VCaP (cell line): ENCODE data around the gene PPARG.

Source experiments
- H3K27ac ChIP-seq: fragments of 450-650 bp; 2 replicates; pipeline ENCODE4 v1.5.1; 2017
- TF ChIP-seq, protein P1 (sequence below): fragments of 450-650 bp; conservative IDR thresholded peaks from 2 replicates; pipeline ENCODE4 v1.5.1; 2017; ENCODE audit warnings: mild to moderate bottlenecking, moderate library complexity

PPARG gene

DNA sequence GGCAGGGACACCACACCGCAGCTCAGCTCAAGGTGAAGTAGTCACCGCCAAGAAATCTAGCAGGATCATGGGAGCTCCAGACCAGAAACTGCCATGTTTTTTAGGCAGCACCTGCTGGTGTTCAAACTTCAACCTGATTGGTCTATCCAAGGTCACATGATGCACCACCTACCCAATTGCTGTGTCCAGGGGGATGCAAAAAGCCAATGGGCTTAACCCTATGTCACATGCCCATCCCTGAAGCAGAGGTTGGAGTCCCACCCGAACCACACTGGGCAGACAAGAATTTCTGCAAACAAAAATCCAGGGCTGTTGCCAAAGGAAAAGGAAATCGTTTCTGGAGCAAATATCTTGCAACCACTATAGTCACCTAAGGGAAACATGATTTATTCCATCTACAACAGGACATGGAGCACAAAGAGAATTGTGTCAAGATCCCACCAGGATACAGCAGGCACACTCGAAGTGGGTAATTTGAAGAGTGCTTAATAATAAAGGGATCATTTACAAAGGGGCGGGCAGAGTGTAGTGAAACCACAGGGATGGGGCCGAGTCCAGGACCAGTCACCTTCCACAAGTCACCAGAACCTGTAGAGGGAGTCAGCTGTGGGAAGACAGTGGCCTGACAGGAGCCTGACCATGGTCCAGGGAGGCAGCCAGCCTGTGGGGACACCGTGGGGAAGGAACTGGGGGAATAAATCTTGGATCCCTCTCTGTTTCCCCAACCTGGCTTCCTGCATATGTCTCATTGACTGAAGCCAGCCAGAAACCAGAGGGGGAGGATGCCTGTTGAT is 161.2 kb downstream of the PPARG start:
- TF ChIP-seq, protein P1, sequence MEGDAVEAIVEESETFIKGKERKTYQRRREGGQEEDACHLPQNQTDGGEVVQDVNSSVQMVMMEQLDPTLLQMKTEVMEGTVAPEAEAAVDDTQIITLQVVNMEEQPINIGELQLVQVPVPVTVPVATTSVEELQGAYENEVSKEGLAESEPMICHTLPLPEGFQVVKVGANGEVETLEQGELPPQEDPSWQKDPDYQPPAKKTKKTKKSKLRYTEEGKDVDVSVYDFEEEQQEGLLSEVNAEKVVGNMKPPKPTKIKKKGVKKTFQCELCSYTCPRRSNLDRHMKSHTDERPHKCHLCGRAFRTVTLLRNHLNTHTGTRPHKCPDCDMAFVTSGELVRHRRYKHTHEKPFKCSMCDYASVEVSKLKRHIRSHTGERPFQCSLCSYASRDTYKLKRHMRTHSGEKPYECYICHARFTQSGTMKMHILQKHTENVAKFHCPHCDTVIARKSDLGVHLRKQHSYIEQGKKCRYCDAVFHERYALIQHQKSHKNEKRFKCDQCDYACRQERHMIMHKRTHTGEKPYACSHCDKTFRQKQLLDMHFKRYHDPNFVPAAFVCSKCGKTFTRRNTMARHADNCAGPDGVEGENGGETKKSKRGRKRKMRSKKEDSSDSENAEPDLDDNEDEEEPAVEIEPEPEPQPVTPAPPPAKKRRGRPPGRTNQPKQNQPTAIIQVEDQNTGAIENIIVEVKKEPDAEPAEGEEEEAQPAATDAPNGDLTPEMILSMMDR = no peak

GRCh38 chr3:12451481-12451880 is 162.6 kb downstream of the PPARG start:
- TF ChIP-seq, protein P1 = no peak
- H3K27ac ChIP-seq = no peak overlapping the region

More for the DNA sequence above, 161.2 kb downstream of the PPARG start:
- peak overlapping the region; percentile 27 for H3K27ac ChIP-seq

DNA sequence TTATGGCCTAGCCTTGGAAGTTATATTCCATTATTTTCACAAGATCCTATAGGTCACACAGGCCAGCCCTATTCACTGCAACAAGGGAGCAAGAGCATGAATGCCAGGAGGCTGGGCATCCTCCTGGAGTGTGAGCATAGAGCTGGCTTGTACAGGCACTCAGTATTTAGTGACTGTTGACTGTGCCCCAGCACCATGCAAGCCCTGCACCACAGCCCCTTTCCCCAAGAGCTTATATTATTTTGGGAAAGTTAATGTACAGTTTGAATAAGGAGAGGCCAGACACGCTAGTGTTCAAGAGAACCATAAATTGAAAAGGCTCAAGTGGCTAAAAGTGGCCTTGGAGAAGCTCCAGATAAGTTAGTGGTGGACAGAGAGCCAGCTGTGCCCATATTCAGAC is 163.1 kb downstream of the PPARG start:
- TF ChIP-seq, protein P1 = no peak
- no peak overlapping the region for H3K27ac ChIP-seq

- TF ChIP-seq, protein P1 = no peak
- no peak overlapping the region for H3K27ac ChIP-seq
These were observed 163.8 kb downstream of the PPARG start for GRCh38 chr3:12452361-12453330.

GRCh38 chr3:12454076-12454815 is 165.4 kb downstream of the PPARG start:
- H3K27ac ChIP-seq = no peak overlapping the region
- TF ChIP-seq, protein P1 = no peak

- H3K27ac ChIP-seq = no peak overlapping the region
- TF ChIP-seq, protein P1 = no peak
These were observed 165.9 kb downstream of the PPARG start for GRCh38 chr3:12454816-12455121.

DNA sequence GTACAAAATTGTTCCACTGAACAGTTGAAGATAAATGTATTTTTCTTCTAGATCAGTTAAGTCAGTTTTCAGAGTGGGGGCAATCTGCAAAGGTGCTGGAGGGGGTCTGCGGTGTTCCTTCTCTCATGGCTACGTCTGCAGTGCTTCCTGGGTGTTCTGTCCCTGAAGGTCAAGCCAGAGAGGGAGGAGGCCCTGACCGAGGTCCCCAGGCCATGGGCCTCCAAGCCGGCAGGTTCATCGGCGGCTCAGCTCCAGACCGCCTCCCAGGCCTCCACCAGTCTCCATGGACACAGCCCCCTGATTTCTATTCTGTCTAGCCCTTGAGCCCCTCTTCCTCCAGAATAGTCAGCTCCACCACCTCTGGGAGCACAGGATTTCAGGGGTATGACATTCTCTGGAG is 166.9 kb downstream of the PPARG start:
- no peak overlapping the region for H3K27ac ChIP-seq
- TF ChIP-seq, protein P1 = no peak
